ENCODE data around the gene DENND2A.

Gene DENND2A

DNA sequence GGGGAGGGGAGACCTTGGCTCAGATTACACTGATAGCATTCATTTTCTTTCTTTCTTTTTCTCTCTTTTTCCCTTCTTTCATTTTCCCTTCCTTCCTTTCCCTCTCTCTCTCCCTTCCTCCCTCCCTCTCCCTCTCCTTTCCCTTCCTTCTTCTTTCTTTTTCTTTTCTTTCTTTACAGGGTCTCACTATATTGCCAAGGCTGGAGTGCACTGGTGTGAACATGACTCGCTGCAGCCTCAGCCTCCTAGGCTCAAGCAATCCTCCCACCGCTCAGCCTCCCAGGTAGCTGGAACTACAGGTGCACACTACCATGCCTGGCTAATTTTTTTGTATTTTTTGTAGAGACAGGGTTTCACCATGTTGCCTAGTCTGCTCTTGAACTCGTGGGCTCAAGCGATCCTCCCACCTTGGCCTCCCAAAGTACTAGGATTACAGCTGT is 88.4 kb downstream of the DENND2A start:
- no peak for TF ChIP-seq MYC (IDR thresholded peaks at IDR 0.05; ENCODE audit: low read depth, low read length)
- no peak for TF ChIP-seq POLR2A (IDR thresholded peaks at IDR 0.05; ENCODE audit: extremely low read depth, insufficient read length)
- no peak for TF ChIP-seq MAX (IDR thresholded peaks at IDR 0.05; ENCODE audit: low read depth, low read length)
- TF ChIP-seq CTCF (IDR thresholded peaks at IDR 0.05; ENCODE audit: low read depth, low read length): no peak
- H3K4me3 ChIP-seq (ENCODE audit: low read depth, low read length): no peak overlapping the region
- DNase-seq (ENCODE audit: low read depth): no peak

DNA sequence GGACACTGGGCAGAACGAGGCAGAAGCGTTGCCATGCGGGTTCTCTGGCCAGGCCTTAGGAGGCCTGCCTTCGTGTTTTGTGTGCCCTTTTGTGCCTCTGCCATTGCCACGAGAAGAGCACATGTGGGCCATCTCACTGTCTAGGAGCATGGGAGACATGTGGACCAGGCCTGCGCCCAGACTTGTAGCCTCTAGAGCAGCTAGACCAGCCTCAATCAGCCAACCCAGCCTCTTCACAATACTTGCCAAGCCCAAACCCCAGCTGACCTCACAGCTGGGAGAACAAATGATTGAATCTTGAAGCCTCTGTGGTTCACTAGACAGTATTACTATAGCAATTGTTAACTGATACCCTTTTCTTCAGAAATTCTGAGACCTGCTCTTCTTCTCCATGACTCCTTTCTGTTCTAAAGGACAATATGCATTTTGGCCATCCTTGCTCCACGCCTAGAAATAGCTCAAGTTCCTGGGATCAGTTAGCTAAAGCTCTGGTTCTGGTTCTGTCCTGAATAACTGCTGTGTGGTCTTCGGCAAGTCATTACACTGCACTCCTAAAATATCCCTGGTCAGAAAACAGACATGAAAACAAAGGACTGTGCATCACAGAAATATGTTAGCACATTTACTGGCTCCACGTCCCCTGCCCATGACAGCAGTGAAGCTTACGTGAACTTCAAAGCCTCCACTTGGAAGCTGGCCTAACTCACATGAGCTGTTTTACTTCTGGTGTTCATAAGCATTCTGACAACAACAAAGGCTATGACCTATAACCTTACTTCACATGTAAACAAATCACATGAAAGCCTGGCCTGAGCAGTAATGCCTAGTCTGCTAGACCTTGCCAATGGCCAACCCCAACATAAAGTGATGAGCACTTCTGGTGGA is 89.0 kb downstream of the DENND2A start:
- no peak overlapping the region for H3K4me3 ChIP-seq (ENCODE audit: low read depth, low read length)
- TF ChIP-seq CTCF (IDR thresholded peaks at IDR 0.05; ENCODE audit: low read depth, low read length) (no peak), POLR2A (IDR thresholded peaks at IDR 0.05; ENCODE audit: extremely low read depth, insufficient read length) (no peak), MAX (IDR thresholded peaks at IDR 0.05; ENCODE audit: low read depth, low read length) (no peak), MYC (IDR thresholded peaks at IDR 0.05; ENCODE audit: low read depth, low read length) (no peak)
- no peak for DNase-seq (ENCODE audit: low read depth)

GRCh38 chr7:140546947-140547346 is 93.7 kb downstream of the DENND2A start:
- DNase-seq (ENCODE audit: low read depth): no peak
- H3K4me3 ChIP-seq (ENCODE audit: low read depth, low read length): no peak overlapping the region
- no peak for TF ChIP-seq POLR2A (IDR thresholded peaks at IDR 0.05; ENCODE audit: extremely low read depth, insufficient read length)
- no peak for TF ChIP-seq MAX (IDR thresholded peaks at IDR 0.05; ENCODE audit: low read depth, low read length)
- no peak for TF ChIP-seq MYC (IDR thresholded peaks at IDR 0.05; ENCODE audit: low read depth, low read length)
- TF ChIP-seq CTCF (IDR thresholded peaks at IDR 0.05; ENCODE audit: low read depth, low read length): no peak

- no peak for DNase-seq (ENCODE audit: low read depth)
- no peak overlapping the region for H3K4me3 ChIP-seq (ENCODE audit: low read depth, low read length)
- TF ChIP-seq MAX (IDR thresholded peaks at IDR 0.05; ENCODE audit: low read depth, low read length) (no peak), POLR2A (IDR thresholded peaks at IDR 0.05; ENCODE audit: extremely low read depth, insufficient read length) (no peak)
Measured at GRCh38 chr7:140544388-140544826, 96.2 kb downstream of the DENND2A start.

DNA sequence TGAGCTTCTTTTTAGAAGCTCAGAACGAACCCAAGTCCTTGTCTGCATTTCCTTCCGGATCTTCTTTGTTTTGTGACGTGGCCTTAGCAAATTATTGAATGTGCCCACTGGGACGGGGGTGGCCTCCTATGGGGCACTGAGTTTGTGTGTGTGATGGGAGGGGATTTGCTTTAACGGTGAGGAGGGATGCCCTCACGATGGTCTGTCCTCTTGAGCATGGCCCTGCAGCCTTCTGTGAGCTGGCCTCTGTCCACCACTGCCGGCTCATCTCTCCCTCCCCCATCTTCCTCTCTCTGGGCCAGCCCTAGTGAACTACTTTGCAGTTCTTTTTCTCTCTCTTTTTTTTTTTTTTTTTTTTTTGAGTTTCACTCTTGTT is 98.4 kb downstream of the DENND2A start:
- TF ChIP-seq POLR2A (IDR thresholded peaks at IDR 0.05; ENCODE audit: extremely low read depth, insufficient read length): no peak
- no peak for TF ChIP-seq MAX (IDR thresholded peaks at IDR 0.05; ENCODE audit: low read depth, low read length)
- no peak for TF ChIP-seq CTCF (IDR thresholded peaks at IDR 0.05; ENCODE audit: low read depth, low read length)
- TF ChIP-seq MYC (IDR thresholded peaks at IDR 0.05; ENCODE audit: low read depth, low read length): no peak
- H3K4me3 ChIP-seq (ENCODE audit: low read depth, low read length): no peak overlapping the region
- no peak for DNase-seq (ENCODE audit: low read depth)

- TF ChIP-seq CTCF (IDR thresholded peaks at IDR 0.05; ENCODE audit: low read depth, low read length) (no peak), MAX (IDR thresholded peaks at IDR 0.05; ENCODE audit: low read depth, low read length) (no peak), MYC (IDR thresholded peaks at IDR 0.05; ENCODE audit: low read depth, low read length) (no peak), POLR2A (IDR thresholded peaks at IDR 0.05; ENCODE audit: extremely low read depth, insufficient read length) (no peak)
- no peak overlapping the region for H3K4me3 ChIP-seq (ENCODE audit: low read depth, low read length)
- DNase-seq (ENCODE audit: low read depth): no peak
Measured at GRCh38 chr7:140541513-140542227, 98.9 kb downstream of the DENND2A start.

All from NB4 (cell line).